ENCODE data around the gene OR51G1. TPM values are rescaled to one million over a fixed set of nuclear protein-coding genes. Genes with fewer than 3 reads are reported as not detected.

The OR51G1 gene
- total RNA-seq, 1 donor from 2014 or later = not detected

GRCh38 chr11:4881860-4882500, 42.2 kb downstream of the OR51G1 start, which contains the start of gene OR51T1:
Gene OR51T1 (plus strand): TSS chr11:4881900. CDS start chr11:4881900, 0 bp downstream.
- ATAC-seq = no peak
- intact Hi-C loops (cut with DNase I) = no loop called here
- DNase-seq (ENCODE audit: low spot score) = no peak

- ATAC-seq = no peak
- DNase-seq (ENCODE audit: low spot score) = no peak
- intact Hi-C loops (cut with DNase I) = no loop called here
Measured at GRCh38 chr11:4881188-4881587, 43.0 kb downstream of the OR51G1 start.

Other genes starting within 250 kb of the OR51G1 start
- 0.45 TPM for gene OR51E2, start 226.5 kb downstream of the OR51G1 start, total RNA-seq
- not detected for gene MMP26, start 219.6 kb downstream of the OR51G1 start, total RNA-seq
- not detected for gene OR51F1, start 154.4 kb downstream of the OR51G1 start, total RNA-seq
- not detected for gene OR52R1, start 120.0 kb downstream of the OR51G1 start, total RNA-seq
- gene OR51F2, start 103.0 kb downstream of the OR51G1 start, total RNA-seq = not detected
- not detected for gene OR51S1, start 75.1 kb downstream of the OR51G1 start, total RNA-seq
- not detected for gene OR51T1, start 42.4 kb downstream of the OR51G1 start, total RNA-seq
- not detected for gene OR51A7, start 20.6 kb downstream of the OR51G1 start, total RNA-seq
- gene OR51G2, start 5.0 kb downstream of the OR51G1 start, total RNA-seq = not detected
- not detected for gene OR51A4, start 23.3 kb upstream of the OR51G1 start, total RNA-seq
- gene OR51A2, start 31.4 kb upstream of the OR51G1 start, total RNA-seq = not detected
- not detected for gene OR51L1, start 70.5 kb upstream of the OR51G1 start, total RNA-seq
- not detected for gene OR52J3, start 122.2 kb upstream of the OR51G1 start, total RNA-seq
- not detected for gene OR52E2, start 135.3 kb upstream of the OR51G1 start, total RNA-seq
- gene OR52E1, start 145.2 kb upstream of the OR51G1 start, total RNA-seq = not detected
- not detected for gene OR52A5, start 214.0 kb upstream of the OR51G1 start, total RNA-seq
- gene OR52A1, start 230.4 kb upstream of the OR51G1 start, total RNA-seq = not detected